Type B pancreatic cell (in vitro differentiated cells): ENCODE measurements around the gene DARS1. TPM values are rescaled to one million over a fixed set of nuclear protein-coding genes. Genes with fewer than 3 reads are reported as not detected.

Source experiments
- DNase-seq: peaks from one replicate; pipeline ENCODE4 v3.0.0; 2021; ENCODE audit warnings: mixed read lengths; ENCODE audit not compliant: unreplicated experiment; ENCODE audit errors: extremely low spot score
- H3K27ac Mint-ChIP-seq: 2 replicates; pipeline ENCODE4 v1.8.0; 2021; ENCODE audit warnings: mild to moderate bottlenecking, mixed read lengths
- H3K27me3 Mint-ChIP-seq: 2 replicates; pipeline ENCODE4 v1.8.0; 2021; ENCODE audit warnings: mixed read lengths
- H3K36me3 Mint-ChIP-seq: 2 replicates; pipeline ENCODE4 v1.8.0; 2021; ENCODE audit warnings: mixed read lengths
- H3K4me1 Mint-ChIP-seq: one replicate; pipeline ENCODE4 v1.8.0; 2021; ENCODE audit warnings: mixed read lengths; ENCODE audit not compliant: unreplicated experiment
- H3K4me3 Mint-ChIP-seq: 2 replicates; pipeline ENCODE4 v1.8.0; 2021; ENCODE audit warnings: mild to moderate bottlenecking, mixed read lengths
- H3K9me3 Mint-ChIP-seq: 2 replicates; pipeline ENCODE4 v1.8.0; 2021; ENCODE audit warnings: mixed read lengths
- CTCF ChIP-seq: fragments of 200-600 bp; sonication (generic); conservative IDR thresholded peaks from 2 replicates; pipeline ENCODE4 v1.5.0; 2021; ENCODE audit warnings: antibody characterized with exemption, mild to moderate bottlenecking
- total RNA-seq: library from RNA; stranded (reverse); gene quantifications from 2 replicates; pipeline ENCODE4 v1.2.1, GENCODE V29; 2021; ENCODE audit warnings: low replicate concordance

Gene DARS1
- total RNA-seq, 1 donor from 2014 or later, result 58.4 TPM

GRCh38 chr2:136021406-136021805 lies 36.0 kb upstream of the DARS1 start:
- Mint-ChIP-seq H3K9me3 (no peaks in the 10 kb centered on the region), H3K27me3 (peaks cover 13% of the 10 kb centered on the region), H3K27ac (no peak overlapping the region), H3K4me3 (no peak overlapping the region), H3K4me1 (peaks cover 25% of the 10 kb centered on the region), H3K36me3 (no peaks in the 10 kb centered on the region)
- TF ChIP-seq CTCF, result no peak
- no peak for DNase-seq

GRCh38 chr2:136020831-136021230 lies 35.4 kb upstream of the DARS1 start:
- no peak overlapping the region for H3K4me3 Mint-ChIP-seq
- peaks cover 13% of the 10 kb centered on the region for H3K27me3 Mint-ChIP-seq
- H3K36me3 Mint-ChIP-seq, result no peaks in the 10 kb centered on the region
- H3K9me3 Mint-ChIP-seq, result no peaks in the 10 kb centered on the region
- DNase-seq, result no peak
- no peak for TF ChIP-seq CTCF
- peaks cover 29% of the 10 kb centered on the region for H3K4me1 Mint-ChIP-seq
- H3K27ac Mint-ChIP-seq, result no peak overlapping the region

- H3K27me3 Mint-ChIP-seq, result peaks cover 4% of the 10 kb centered on the region
- H3K36me3 Mint-ChIP-seq, result no peaks in the 10 kb centered on the region
- H3K4me1 Mint-ChIP-seq, result peaks cover 20% of the 10 kb centered on the region
- H3K4me3 Mint-ChIP-seq, result no peak overlapping the region
- no peak overlapping the region for H3K27ac Mint-ChIP-seq
- no peak for DNase-seq
- TF ChIP-seq CTCF, result no peak
- no peaks in the 10 kb centered on the region for H3K9me3 Mint-ChIP-seq
Measured at GRCh38 chr2:136019825-136020224, 34.4 kb upstream of the DARS1 start.

GRCh38 chr2:136019306-136019705 lies 33.9 kb upstream of the DARS1 start:
- Mint-ChIP-seq H3K27ac (no peak overlapping the region), H3K36me3 (no peaks in the 10 kb centered on the region), H3K27me3 (peaks cover 4% of the 10 kb centered on the region), H3K9me3 (no peaks in the 10 kb centered on the region), H3K4me3 (no peak overlapping the region), H3K4me1 (peaks cover 17% of the 10 kb centered on the region)
- DNase-seq, result no peak
- no peak for TF ChIP-seq CTCF

- no peak for DNase-seq
- Mint-ChIP-seq H3K9me3 (no peaks in the 10 kb centered on the region), H3K4me1 (peaks cover 22% of the 10 kb centered on the region), H3K4me3 (no peak overlapping the region), H3K36me3 (no peaks in the 10 kb centered on the region), H3K27me3 (peaks cover 4% of the 10 kb centered on the region), H3K27ac (no peak overlapping the region)
- TF ChIP-seq CTCF, result no peak
Measured at GRCh38 chr2:136017786-136018185, 32.4 kb upstream of the DARS1 start.

- no peaks in the 10 kb centered on the region for H3K36me3 Mint-ChIP-seq
- no peak overlapping the region for H3K27ac Mint-ChIP-seq
- DNase-seq, result no peak
- H3K9me3 Mint-ChIP-seq, result no peaks in the 10 kb centered on the region
- no peak for TF ChIP-seq CTCF
- peaks cover 4% of the 10 kb centered on the region for H3K27me3 Mint-ChIP-seq
- no peak overlapping the region for H3K4me3 Mint-ChIP-seq
- peaks cover 22% of the 10 kb centered on the region for H3K4me1 Mint-ChIP-seq
Measured at GRCh38 chr2:136016836-136017235, 31.4 kb upstream of the DARS1 start.
